Putamen (tissue), 1 donor: Measurements from ENCODE around the gene METTL26.

Experiments
- DNase-seq: peaks from one replicate; pipeline ENCODE4 v3.0.0-alpha.2; 2016; ENCODE audit warnings: low spot score

Gene METTL26

DNA sequence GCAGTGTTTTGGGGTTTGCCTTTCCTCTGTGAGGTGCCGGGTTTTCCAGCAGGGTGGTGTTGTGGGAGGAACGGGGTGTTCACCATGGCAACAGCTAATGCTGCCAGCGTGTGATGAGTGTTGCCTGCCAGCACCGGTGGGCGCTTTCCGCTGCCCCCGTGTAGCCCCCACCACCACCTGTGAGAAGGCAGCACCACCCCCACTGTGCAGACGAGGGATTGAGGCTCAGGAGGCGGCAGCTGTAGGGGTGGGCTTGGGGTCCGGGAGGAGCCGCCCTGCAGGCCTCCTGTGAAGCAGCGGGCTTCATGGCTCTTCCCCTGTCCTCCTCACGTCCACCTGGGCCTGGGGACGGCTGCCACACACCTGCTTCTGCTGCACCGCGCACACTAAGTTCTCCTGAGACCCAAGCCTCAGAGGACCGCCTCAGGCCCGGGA, 41.0 kb downstream of the METTL26 start:
- DNase-seq = peak; percentile 61

DNA sequence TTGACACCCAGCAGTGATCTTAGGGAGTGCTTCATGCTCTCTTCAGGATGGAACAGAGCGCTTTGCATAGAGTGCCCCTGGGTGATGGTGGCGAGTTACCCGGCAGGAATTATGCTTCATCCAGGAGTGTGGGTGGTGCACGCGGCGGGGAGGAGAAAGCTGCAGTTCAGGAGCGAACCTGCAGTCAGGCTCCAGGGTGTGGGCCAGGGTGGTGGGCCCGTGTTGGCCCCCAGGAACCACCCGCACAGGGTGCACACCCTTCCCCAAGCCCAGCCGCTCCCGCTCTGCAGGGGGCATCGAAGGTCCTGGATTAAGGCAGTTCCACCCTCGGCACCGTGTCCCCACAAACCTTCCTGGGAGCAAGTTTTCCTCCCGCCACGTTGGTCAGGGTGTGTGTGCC, 42.3 kb downstream of the METTL26 start:
- DNase-seq = no peak

DNA sequence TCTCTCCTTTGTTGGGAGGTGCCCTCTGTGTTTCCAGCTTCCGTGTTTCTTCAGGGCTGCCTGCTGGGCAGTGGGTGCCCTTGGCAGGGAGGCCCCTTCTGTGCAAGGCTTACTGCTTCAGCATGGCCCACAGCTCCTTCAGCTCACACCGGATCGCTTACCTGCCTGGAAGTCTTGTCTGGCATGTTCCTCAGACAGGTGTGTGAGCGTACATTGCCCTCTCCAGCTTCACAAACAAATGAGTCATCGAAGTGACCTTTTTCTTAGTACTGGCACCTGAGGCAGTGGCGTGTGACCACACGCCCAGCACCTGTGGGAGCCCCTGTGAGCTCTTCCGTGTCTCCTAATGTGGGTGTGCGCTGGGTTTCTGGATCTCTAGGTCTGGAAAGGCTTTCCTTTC, 42.7 kb downstream of the METTL26 start:
- no peak for DNase-seq

- DNase-seq = peak; percentile 75
Observed at GRCh38 chr16:592518-593306, 43.4 kb downstream of the METTL26 start.

DNA sequence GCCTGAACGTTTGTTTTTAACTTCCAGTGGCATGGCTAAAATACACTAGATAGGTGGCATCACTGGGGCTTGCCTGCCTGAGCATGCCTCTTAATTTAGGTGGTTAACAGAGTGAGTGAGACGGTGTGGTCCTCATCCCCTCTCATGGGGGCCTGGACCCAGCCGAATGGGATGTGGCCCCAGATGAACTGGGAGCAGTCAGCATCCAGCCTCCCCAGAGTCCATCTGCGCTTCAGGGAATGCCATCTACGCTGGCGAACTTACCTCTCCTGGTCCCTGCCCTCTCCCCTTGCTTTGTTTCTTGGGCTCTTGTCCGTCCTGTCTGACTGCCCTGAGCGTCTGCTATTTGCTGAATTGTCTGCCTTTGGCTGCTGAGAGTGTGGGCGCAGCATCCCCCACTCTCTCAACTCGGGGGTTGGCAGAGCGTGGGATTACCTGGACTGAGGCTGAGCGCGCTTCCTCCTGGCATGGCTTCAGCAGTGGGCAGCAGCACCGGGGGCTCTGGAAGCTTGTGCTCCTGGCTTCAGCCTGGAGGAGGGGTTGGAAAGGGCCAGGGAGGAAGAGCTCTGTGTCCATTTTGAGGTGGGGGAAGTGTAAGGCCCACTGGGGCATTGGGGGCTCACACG, 44.1 kb downstream of the METTL26 start:
- DNase-seq = no peak

DNA sequence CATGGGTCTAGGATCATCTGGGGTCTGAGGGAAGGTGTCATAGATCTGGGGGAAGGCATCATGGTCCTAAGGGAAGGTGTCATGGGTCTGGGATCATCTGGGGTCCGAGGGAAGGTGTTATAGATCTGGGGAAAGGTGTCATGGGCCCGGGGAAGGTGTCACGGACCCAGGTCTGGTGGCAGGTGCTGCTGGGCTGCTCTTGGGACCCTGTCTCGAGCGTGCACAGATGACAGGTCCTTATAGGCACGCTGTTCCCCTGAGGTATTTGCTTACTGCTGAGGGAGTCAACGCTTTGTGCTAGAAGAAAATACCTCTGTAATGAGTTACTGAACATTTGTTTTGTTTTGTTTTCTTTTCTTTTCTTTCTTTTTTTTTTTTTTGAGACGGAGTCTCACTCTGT, 44.9 kb downstream of the METTL26 start:
- no peak for DNase-seq

GRCh38 chr16:590815-591200, 45.3 kb downstream of the METTL26 start:
- DNase-seq = no peak

GRCh38 chr16:590188-590814, 45.8 kb downstream of the METTL26 start:
- DNase-seq = no peak

GRCh38 chr16:589658-590187, 46.4 kb downstream of the METTL26 start, which contains the start of gene RAB40C:
Gene RAB40C, plus strand, starts transcription at chr16:590066. Its CDS starts 226 bp downstream, at chr16:590292.
- DNase-seq = peak; percentile 98

- peak; percentile 96 for DNase-seq
Observed at GRCh38 chr16:588889-589657, 47.0 kb downstream of the METTL26 start.

GRCh38 chr16:588639-588888, 47.5 kb downstream of the METTL26 start:
- no peak for DNase-seq

DNA sequence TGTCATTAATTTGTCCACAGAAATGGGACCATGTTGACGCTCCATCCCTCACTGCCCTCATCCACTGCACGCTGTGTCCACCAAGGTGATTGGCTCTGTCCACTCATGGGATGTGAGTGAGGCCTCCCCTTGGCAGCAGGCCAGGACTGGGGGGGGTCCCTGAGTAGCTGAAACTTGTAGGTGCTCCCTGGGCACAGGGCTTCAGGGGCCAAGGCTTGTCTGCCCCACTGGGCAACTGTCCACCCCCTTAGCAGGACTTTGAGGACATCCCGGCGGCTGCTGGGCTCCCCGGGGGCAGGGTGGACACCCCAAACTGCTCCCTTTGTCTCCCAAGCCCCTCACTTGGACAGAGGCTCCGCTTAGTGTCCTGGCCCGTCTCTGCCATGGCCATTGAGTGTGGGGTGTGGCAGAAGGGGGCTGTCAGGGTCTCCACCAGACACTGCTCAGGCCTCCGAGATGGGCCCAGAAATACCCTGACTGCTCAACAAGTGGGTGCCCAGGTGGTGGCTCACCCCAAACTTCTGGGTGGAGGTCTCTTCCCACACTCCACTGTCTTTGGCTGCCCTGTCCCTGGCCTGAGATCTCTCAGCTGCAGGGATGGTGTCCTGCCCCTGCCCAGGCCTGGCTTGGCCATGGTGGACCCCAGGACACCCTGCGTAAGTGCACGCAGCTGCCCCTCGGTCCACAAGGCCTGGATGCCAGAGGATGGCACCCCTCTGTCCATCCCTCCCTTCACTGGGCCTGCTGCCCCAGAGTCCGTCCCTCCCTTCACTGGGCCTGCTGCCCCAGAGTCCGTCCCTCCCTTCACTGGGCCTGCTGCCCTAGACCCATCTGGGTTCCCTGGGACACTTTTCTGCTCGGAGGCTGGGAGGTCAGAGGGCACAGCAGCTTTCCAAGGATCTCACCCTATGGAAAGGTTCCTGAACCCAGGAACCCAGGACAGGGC, 49.2 kb downstream of the METTL26 start:
- no peak for DNase-seq

DNA sequence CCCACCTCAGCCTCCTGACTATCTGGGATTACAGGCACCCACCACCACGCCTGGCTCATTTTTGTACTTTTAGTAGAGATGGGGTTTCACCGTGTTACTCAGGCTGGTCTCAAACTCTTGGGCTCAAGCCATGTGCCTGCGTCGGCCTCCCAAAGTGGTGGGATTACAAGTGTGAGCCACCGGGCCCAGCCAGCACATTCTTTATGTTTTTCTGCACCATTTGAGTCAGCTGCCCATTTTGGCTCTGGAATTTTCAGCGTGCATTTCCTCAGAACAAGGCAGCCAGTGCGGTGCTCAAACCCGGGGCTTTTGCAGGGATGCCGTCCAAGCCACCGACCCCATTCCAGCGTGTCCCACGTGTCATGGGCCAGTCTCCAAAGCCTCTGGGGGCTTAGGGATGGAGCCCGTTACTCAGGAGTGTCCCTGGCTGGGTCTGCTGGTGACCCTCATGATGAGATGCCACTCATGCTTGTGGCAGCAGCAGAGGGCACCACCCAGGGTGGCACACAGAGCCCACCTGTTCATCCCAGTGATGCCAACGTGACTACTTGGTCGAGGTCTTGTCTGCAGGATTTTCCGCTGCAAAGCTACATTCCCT, 50.0 kb downstream of the METTL26 start:
- DNase-seq = no peak

DNA sequence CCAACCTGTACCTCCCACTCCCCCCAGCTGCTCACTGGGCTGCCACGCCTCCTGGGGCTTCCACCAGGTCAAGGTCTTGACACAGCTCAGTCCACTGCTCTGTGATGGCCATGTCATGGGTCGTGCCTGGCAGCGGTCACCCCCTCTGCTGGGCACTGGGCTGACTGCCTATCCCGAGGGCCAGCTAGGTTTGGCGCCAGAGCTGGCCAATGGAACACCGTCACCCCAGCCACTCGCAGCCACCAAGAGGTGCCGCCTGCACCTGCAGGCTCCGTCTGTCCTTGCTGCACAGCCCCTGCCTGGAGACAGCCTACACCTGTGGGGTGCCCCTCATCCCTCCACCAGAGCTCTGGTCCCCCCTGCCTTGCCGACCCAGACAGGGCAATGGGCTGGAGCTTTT, 50.8 kb downstream of the METTL26 start:
- no peak for DNase-seq
